Anterior cingulate cortex (tissue), 58 donors: ENCODE results near the gene SMG6.

Source experiments
- DNase-seq, 58 donors: peaks; one replicate each; lab custom pipeline; 2025; lab: John Stamatoyannopoulos, UW

Gene SMG6

DNA sequence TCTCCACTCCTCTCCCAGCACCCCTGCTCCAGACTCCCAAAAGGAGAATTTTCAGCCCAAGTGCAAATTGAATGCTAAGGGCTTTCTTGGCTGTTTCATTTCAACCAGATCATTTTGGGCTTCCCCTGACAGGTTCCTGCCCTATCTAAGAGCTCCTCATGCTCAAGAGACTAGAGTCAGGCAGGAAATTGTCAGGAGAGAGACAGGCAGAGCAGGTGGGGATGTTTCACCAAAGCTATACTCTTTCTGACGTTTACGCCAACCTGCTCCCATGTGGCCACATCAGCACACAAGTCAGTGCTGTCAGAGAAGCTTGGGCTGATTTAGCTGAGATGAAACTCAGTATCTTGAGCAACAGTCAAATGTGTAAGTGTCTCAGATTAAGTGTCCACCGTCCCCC is 217.3 kb downstream of the SMG6 start:
- DNase-seq, result no peak

DNA sequence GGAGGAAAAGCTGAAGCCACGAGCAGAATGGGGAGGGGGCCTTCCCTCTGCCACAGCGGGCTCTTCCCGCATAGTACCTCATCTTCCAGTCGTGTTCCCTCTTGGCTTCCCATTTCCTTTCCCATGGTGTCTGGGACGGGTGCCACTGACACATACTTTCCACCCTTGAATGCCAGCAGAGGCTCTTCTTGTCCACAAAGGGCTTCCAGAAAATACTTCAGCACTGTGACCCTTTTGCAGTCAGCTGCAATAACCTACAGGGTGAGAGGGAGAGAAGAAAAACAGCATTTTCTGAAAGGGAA is 218.0 kb downstream of the SMG6 start:
- DNase-seq, result no peak

DNA sequence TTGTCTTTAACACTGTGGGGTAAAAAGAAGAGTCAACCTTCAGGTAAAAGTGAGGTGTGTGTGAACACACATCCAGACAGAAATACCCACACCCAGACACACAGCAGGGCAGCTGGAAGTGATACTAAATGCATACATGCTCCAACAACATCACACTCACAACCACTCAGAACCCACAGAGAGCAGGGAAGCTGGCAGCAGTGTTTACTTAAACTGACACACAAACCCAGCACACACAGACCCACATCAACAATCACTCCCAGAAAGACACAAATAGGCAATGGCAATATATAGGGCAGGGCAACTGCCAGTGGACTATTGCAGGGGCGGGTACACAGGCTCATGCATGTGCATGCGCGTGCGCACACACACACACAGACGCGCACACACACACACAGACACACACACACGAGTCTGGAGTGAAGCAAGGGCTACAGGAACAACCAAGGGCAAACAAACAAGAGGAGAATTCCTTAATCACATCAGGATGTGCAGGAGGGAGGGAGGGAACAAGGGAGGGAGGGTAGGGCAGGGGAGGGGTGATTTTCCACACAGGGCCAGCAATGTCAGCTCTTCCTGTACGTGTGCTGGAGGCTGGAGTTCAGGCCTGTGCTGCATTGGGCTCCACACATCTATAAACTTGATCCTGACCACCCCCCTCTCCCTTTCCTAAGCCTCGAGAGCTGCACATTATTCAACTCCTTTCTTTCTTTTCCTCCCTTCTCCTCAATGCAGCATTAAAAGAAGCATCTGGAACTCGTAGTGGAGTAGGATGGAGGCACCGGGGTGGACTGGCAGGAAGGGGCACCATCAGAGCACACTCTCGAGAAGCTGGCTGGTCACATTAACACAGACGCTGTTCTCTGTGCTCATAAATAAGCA is 218.6 kb downstream of the SMG6 start:
- DNase-seq, result no peak

DNA sequence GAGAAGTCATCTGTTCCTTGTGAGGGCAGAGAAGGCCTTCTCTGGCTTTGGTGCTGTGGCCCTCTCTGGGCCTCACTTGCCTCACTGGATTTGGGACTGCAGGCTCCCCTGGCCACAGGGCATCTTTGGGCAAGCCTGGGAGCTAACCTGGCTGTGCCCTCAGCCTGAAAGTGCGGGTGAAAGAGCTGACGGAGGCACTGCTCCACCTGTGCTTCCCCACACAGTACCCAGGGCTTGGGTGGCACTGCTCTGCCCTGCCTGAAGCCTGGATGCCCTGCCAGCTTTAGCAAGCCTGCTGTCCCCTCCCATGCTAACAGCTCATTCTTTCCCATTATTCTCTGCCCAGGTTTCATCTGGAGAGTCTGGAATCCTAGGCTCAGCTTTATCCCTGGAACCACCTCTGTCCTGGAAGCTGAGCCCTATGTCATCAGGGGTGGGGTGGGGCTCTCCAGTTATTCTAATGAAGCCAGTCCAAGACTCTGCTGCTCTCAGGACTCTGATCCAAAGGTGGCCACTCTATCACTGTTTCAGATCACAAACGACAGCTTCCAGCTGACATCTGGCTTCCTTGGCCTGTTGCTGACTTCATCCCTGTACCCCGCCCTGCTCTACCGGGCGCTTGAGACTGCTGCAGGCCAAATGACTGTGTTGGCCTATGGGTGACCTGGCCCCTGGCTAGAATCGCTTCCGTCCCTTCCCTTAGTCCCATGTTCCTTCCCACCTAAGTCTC is 219.4 kb downstream of the SMG6 start:
- DNase-seq, result no peak

DNA sequence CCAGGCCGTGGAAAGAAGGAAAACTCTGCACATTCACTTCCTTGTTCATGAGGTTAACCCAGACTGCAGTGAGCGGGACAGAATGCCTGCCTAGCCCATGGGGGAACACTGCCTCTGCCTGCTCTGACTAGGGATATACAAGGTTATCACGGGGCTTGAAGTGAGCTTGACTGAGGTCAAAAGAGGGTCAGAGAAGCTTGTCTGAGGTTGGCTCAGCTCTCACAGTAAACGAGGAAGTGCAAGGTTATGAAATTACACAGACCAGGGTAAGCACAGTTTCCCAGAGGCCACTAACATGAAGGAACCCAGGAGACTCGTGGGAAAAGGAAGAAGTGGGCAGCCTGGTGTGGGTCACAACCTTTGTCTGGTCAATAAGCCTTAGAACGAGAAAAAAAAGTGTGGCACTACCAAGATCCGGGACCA is 220.0 kb downstream of the SMG6 start:
- peak in 6 of 58 donors; percentile 9 to 60 (median 25) for DNase-seq

DNA sequence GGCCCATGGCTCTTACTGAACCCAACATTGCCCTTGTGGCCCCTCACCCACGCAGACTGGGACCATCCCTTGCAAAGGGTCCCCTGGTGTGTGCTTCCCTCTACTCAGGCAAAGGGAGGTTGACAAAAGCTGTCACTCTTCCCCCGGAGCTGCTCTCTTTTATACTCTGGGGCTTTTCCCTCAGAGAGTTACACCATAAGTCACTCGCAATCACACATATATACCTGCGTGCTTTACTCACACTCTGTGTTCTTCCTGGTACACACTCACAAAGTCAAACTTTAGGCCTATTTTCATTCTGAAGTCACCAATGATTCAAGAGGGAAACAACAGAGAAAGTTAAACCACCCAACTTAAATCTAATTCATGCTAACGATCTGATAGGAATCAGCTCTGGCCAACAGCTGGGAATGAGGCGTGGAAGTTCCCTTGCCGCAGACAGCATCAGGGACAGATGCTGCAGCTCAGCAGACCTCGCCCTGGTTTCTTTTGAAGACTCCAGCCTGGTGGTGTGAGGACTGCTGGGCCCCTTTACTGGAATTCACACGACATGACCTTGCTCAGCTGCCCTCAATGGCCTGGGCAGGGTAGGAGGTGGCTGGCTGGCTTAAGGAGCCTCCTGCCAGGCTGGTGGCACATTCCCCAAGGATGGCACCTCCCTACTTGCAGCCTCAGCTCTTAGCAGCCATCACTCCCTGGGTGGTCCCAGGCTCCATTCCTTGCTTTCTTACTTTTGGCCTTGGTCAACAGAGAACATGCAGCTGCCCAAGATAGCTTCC is 221.4 kb downstream of the SMG6 start:
- DNase-seq, result no peak

DNA sequence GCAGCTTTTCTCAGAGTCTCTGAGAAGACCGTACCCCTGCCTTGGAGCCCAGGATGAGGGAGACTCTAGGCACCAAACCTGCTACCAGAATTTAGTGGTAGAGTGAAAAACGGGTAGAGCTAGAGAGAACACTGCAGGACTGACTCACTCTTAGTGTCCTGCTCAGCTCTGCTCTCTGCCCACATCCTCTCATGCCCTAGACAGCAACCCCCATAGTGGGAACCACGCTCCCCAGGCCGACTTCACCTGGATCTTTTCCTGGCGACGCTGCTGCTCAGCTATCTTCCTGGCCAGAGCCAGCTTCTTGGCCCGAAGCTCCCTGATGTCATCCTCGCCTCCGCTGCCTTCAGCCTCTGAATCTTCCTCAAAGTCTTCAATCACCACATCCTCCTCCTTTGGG is 222.0 kb downstream of the SMG6 start:
- no peak for DNase-seq

DNA sequence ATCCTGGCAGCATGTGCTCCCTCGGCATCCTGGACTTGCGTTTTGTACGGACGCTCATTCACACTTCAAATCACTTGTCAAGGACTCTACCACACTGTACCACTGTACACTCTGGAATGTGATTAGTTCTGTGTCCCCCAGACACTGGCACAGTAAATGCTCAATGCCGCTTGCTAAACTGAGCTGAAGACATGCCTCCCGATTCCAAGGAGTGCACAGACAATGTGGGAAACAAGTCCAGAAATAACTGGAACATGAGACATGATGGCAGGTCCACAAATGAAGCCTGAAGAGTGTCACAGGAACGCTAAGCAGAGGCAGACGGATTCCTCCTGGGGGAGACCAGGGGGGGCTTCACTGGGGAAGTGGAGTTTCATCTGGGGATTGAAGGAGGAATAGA is 226.5 kb downstream of the SMG6 start:
- no peak for DNase-seq

DNA sequence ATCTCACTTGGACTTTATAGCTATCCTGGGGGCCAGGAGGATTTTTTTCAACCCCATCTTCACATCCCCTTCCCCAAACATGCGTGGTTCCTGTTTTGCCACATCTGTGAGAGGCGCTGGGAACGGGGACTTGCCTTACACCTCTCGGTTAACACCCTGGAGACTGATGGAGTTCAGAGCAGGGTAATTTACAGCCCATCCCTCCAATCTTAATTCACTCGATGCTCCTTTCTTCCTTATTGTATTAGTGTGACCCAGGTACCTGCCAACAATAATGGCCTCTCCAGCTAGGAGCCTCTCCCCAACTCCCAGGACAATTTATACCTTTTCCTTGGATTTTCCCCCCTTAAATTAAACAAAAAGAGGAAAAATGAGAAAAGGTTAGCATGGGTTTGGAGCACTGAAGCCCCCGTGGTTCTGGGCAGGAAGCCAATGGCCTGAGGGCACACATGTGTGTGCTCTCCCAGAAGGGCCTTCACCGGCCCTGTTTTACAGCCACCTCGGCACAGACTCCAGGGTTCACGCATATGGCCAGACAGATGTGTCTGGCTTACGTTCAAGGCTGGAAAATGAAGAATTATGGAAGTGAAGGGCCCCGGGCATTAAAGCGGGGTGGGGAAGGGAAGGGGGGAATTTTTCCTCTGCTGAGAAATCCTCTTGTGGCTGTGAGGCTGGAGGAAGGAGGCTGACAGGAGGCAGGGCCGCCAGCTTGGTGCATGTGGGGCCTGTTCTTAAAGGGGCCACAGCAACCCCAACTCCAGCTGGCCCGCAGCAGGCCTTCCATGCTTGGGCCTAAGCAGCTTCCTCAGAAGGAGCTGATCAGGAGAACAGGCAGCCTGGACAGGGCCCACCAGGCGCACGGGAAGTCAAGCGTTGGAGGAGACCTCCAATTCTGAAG is 227.2 kb downstream of the SMG6 start:
- DNase-seq, result no peak

DNA sequence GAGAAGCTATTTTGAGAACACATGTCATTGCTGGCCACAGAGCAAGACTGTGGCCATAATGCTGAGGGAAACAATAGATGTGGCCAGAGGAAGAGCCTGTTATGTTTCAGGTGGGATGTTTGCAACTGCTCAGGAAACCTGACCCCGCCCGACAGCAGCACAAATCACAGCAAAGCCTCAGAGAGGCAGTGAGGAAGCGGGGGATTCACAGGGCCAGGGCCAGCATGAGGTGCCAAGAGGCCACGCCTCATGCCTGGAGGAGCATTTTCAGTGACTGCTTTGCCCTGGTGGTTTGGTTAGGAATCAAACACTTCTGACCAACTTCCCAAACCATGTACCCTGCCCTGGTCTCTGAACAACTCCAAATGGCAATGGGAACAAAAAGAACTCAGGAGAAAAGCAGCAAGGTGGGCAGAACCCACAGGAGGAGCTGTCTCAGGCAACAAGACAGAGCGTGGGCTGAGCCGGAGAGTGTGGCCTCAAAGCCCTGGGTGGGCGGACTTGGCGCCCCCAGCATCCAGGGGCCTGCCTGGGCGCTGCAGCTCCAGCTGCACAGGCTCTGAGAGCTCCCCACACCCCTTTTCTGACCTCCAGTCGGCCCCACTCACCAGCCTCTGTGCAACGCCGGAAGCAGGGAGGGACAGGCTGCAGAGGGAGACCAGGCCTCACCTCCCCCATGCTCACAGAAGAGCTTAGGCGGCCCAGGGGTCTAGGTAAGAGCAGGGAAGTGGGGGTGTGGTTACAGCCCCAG is 228.1 kb downstream of the SMG6 start:
- no peak for DNase-seq

DNA sequence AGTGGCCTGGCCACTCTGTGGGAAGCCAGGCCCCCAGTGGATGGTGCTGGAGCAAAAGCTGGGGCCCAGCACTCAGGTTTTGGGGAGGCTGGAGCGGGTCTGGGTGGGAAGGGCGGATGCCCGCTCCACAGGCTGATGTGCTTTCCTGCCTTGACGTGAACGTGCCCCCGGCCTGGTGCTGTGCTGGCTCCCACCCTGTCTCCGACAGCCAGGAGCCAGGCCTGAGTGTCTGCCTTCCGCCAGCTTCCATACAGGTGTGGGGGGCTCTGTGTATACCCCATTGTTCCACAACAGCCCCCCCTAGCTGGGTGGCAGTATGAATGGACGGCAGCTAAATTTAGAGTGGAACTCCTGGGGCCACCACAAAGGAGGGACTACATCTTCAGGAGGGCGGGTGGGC is 228.7 kb downstream of the SMG6 start:
- no peak for DNase-seq

DNA sequence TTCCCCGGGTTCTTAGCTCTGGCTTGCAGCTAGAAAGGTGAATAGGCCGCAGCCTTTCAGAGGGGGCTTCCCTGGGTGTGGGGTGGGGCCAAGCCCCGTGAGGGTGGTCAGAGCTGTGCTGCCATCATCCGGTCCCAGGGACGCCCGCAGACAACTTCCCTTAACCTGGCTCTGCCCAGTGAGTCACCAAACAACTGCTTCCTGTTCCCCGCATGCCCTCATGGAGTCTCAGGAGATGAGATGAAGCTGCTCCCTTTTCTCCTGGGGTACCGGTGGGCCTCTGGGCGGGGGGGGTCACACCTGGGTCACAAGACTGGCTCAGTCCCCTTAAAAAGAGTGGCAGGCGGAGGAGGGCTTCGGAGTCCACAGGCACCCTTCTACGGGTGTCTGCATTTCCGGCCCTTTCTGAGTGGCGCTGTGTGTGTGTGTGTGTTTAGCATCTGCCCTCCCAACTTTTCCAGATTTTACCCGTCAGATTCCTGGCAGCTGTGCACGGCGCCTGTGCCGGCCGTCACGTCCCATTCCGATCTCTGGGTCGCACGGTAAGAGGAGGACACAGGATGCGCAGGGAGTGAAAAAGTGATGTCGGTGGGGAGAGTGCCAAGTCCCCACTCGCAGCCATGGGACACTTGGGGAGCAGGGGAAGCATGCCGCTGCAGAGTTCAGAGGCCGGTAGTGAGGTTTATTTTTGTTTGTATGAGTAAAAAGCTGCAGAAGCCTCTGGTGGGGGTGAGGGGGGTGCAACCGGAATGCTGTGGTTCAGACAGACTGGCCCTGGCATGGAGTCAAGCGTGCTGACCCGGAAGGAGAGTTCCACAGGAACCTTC is 231.9 kb downstream of the SMG6 start:
- no peak for DNase-seq

DNA sequence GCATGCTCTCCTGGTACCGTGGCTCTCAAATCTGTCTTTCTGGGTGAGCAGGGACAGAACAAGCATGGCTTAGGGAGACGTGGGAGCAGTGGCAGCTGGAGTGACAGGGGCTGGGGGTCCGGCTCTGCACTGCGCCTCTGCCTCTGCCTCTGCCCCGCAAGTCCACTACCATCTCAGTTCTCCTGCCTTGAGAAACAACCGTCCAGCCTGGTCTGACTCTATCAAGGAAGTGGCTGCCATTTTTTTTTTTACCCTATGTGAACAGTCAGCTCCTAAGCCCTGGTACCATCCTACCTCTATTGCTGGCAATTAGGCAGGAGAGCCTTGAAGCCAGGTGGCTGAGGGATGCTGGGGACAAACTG is 232.6 kb downstream of the SMG6 start:
- DNase-seq, result no peak

DNA sequence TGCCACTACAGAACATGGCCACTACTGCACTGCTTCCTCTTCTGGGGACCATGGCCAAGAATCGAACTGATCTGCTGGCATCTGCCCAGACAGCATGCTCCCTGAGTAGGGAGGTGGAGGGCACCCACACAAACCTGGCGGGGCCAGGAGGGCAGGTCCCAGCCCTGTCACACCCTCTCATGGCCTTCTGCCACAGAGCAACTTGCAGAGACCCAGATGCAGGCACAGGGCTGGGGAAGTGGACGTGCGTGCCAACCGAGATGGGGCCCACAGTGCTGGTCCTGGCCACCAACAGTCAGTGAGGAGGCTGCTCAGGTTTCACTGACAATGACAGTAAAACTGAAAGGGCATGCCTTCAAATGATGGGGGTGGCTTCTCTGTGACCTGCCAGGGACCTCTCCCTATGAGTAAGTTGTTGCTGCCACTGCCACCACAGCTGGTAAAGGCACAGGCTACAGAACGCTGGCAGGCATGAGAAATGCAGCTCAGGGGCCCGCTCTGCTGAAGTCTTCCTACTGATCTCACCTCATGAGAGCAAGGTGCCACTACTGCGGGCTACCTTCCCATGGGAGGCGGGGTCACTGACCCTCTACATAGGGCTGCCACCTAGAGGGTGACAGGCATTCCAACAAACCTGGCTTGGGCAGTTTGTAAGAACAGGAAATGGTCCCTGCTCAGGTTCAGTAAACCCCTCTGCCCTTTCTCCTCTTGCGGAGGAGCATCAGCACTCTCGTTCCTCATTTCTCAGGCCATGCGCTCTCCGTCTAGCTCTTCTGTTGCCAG is 233.2 kb downstream of the SMG6 start:
- DNase-seq, result no peak

DNA sequence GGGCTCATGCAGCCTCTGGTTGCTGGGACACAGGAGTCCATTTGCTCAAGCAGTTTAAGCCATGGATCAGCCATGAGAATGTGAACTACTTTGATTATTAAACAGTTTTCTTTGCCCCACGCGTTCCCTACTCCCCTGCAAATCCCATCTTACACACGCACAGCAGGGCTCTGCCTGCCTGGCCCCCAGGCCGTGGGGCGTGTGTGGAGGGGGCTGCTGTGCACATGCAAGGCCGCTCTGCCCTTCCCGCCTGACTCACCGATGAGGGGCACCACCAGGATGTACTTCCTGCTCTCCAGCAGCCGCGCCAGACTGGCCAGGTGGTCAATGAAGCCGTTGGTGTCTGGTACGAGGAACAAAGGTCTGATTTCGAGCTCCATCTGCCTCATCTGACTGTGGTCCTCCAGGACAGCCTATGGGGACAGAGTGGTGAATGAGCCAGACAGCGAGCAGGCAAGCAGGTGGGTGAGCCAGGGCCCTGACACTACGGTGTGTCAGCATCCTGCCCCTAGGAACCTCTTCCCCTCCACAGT is 235.0 kb downstream of the SMG6 start:
- DNase-seq, result no peak

DNA sequence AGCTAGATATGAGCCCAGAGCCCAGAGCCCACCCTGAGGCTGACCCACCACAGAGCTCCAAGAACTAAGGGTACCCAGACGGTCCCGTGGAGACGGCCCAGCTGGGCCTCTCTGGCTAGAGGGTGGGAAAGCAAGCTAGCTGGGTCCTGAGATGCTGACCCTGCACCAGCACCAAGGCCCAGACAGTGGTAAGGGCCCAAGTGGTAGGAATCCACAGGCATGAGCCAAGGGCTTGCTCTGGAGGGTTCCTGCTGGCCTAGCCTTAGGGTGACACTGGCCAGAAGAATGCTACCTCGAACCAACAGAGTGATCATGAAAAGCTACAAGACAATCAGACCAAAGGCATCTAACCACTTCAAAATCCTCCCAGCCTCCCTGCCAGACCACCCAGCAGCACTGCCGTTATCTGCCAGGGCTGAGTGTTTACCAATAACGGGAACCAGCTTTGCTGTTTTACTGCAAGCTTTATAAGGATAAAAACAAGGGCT is 235.5 kb downstream of the SMG6 start:
- DNase-seq, result peak in 1 of 58 donors; percentile 43

DNA sequence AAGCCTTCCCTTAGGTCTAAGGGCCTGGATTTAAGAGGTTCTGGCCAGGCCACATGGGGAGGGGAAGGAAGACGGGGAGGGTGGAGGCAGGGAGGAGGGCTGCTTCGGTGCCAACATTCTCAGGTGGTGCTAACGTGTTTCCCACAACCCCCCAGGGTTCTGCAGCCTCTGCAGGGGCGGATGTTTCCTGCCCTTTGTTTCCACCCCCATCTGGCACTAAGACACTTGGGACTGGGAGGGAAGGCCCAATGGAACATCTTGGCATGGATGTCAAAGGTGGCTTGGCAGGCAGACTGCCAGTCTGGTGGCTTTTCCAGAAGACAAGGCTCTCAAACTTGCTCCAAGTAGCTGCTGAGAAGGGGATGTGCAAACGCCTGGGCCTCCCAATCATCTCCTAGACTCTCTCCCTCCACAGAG is 236.0 kb downstream of the SMG6 start:
- no peak for DNase-seq
